SU-DHL-6 (cell line): ENCODE measurements around the gene EYA2.

ENCODE experiments used
- EZH2phosphoT487 ChIP-seq: fragments of 200-600 bp; sonication (generic), shearing (Covaris generic); conservative IDR thresholded peaks from 2 replicates; pipeline ENCODE4 v1.6.1; 2018; ENCODE audit warnings: mild to moderate bottlenecking, antibody characterized with exemption, low read length, moderate library complexity, mixed read lengths
- TF ChIP-seq, protein P1 (sequence below): fragments of 200-600 bp; sonication (generic); IDR thresholded peaks from one replicate; pipeline ENCODE4 v1.5.1; 2017; ENCODE audit warnings: antibody characterized with exemption, mild to moderate bottlenecking, low read length, moderate library complexity; ENCODE audit not compliant: insufficient read depth, poor library complexity, severe bottlenecking

DNA sequence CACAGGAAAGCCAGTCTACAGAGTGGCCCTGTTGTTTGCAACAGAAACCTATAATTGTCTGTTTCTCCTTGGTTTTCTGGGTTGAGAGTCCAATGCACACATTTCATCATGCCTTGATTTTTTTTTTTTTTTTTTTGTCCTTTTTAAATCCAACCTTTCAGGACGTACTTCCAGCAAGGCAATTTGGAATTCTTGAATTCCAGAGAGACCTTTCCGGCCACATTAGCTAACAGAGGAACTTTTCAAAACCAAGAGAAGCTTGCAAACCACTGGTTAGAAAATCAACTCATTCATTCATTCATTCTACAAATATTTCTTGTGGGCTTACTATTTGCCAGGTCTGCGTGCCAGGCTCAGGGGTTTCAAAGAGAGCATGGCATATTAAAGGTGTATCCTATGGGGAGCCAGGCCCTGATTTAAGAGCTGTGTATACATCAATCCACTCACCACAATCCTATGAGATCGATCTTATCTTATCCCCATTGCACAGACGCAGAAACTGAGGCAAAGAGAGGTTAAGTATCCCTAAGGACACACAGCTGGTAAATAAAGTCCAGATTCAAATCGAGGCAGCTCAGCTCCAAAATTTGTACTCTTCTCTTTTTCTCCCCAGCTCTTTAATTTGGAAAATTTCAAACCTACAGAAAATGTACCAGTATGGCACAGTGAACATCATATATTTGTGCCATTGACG is 43.0 kb downstream of the EYA2 start:
- TF ChIP-seq, protein P1, sequence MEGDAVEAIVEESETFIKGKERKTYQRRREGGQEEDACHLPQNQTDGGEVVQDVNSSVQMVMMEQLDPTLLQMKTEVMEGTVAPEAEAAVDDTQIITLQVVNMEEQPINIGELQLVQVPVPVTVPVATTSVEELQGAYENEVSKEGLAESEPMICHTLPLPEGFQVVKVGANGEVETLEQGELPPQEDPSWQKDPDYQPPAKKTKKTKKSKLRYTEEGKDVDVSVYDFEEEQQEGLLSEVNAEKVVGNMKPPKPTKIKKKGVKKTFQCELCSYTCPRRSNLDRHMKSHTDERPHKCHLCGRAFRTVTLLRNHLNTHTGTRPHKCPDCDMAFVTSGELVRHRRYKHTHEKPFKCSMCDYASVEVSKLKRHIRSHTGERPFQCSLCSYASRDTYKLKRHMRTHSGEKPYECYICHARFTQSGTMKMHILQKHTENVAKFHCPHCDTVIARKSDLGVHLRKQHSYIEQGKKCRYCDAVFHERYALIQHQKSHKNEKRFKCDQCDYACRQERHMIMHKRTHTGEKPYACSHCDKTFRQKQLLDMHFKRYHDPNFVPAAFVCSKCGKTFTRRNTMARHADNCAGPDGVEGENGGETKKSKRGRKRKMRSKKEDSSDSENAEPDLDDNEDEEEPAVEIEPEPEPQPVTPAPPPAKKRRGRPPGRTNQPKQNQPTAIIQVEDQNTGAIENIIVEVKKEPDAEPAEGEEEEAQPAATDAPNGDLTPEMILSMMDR = no peak
- no peak for TF ChIP-seq EZH2phosphoT487
